Prostate gland (tissue), 2 donors: ENCODE measurements around the gene PHKG2. TPM values are rescaled to one million over a fixed set of nuclear protein-coding genes. Genes with fewer than 3 reads are reported as not detected.

Source experiments
- DNase-seq: peaks from one replicate; pipeline ENCODE4 v3.0.0-alpha.2; 2019; ENCODE audit warnings: low spot score
- H3K27ac ChIP-seq, 2 donors: fragments of 200-600 bp; sonication (generic); 2 replicates each; pipeline ENCODE4 v1.5.1; 2017 to 2019
- H3K27me3 ChIP-seq: fragments of 200-600 bp; sonication (generic); replicated peaks from 2 replicates; pipeline ENCODE4 v1.5.1; 2019; ENCODE audit not compliant: insufficient read depth
- H3K36me3 ChIP-seq, 2 donors: fragments of 200-600 bp; sonication (generic); 1 replicate in 1 of 2; 2 replicates in 1 of 2; pipeline versions ENCODE4 v1.5.1 to v1.8.1; 2017 to 2019
- H3K4me1 ChIP-seq: fragments of 200-600 bp; sonication (generic); replicated peaks from 2 replicates; pipeline ENCODE4 v1.5.1; 2019
- H3K4me3 ChIP-seq, 2 donors: fragments of 200-600 bp; sonication (generic); 2 replicates each; pipeline ENCODE4 v1.5.1; 2017 to 2019
- H3K9me3 ChIP-seq: fragments of 200-600 bp; sonication (generic); 2 replicates; pipeline ENCODE4 v1.5.1; 2017
- CTCF ChIP-seq, 4 experiments: fragments of 200-600 bp in 2 of 4; fragments of 450-650 bp in 2 of 4; sonication (generic) in 2 of 4; IDR thresholded peaks; 1 replicate in 3 of 4; 2 replicates in 1 of 4; pipeline ENCODE4 v1.5.1; 2016 to 2019; ENCODE audit warnings: antibody characterized with exemption in 4 of 4, mild to moderate bottlenecking in 2 of 4, moderate library complexity in 2 of 4
- POLR2A ChIP-seq: fragments of 450-650 bp; IDR thresholded peaks from one replicate; pipeline ENCODE4 v1.6.1; 2016; ENCODE audit warnings: antibody characterized with exemption, mild to moderate bottlenecking
- POLR2AphosphoS5 ChIP-seq: sonication (generic); formaldehyde crosslinking; IDR thresholded peaks from one replicate; pipeline ENCODE4 v1.6.1; 2017; ENCODE audit warnings: antibody characterized with exemption
- WGBS: methylation state at CpG from one replicate; pipeline ENCODE4 v1.1.5; 2018; 5-methylcytosine and 5-hydroxymethylcytosine counted together
- intact Hi-C: fragments of 100-400 bp; cut with DNase I; formaldehyde crosslinking; loops from one replicate; pipeline ENCODE4 v1.14.2; 2022
- total RNA-seq, 2 donors: library from RNA; depleted of rRNA; stranded (reverse); fragments of >200 nt; gene quantifications; one replicate each; pipeline ENCODE4 v1.1.0, GENCODE V29; 2016

Gene PHKG2
- total RNA-seq, 2 donors from 2014 or later: 37.2 to 45.2 TPM

GRCh38 chr16:30785126-30786106 lies 37.2 kb downstream of the PHKG2 start:
- TF ChIP-seq POLR2A: no peak
- TF ChIP-seq POLR2AphosphoS5: no peak
- TF ChIP-seq CTCF (IDR thresholded peaks at IDR 0.05): no peak
- intact Hi-C loops: loop anchor here (5.0 kb wide), 1 partner anchor 102 kb away; no protein-coding TSS in a partner anchor
- Histone ChIP-seq H3K27me3 (no peaks in the 10 kb centered on the region), H3K4me3 (no peak overlapping the region), H3K36me3 (peaks cover 0 to 14% of the 10 kb centered on the region in 2 donors), H3K9me3 (no peaks in the 10 kb centered on the region), H3K4me1 (no peaks in the 10 kb centered on the region), H3K27ac (peak overlapping the region in 1 of 2 donors; percentile 79)
- WGBS: 73% methylated on average over 7 of the region's 7 CpGs
- DNase-seq: no peak

GRCh38 chr16:30786115-30786935 lies 38.1 kb downstream of the PHKG2 start:
- no peaks in the 10 kb centered on the region for H3K4me1 ChIP-seq
- no peak for DNase-seq

GRCh38 chr16:30786936-30787612 lies 38.8 kb downstream of the PHKG2 start, which contains the start of gene ZNF629:
TSS of gene ZNF629 (minus strand) at chr16:30787205. CDS start at chr16:30784482, 2,723 bp downstream.
- Histone ChIP-seq H3K9me3 (no peaks in the 10 kb centered on the region), H3K4me1 (no peaks in the 10 kb centered on the region), H3K36me3 (peaks cover 0 to 14% of the 10 kb centered on the region in 2 donors), H3K27me3 (no peaks in the 10 kb centered on the region), H3K4me3 (peak within 1 kb of the TSS; percentile 67 to 86), H3K27ac (peak within 1 kb of the TSS; percentile 79 to 80)
- TF ChIP-seq POLR2A: no peak
- peak; percentile 69 for TF ChIP-seq POLR2AphosphoS5
- peak in 1 of 4 experiments; percentile 20 for TF ChIP-seq CTCF (IDR thresholded peaks at IDR 0.05)
- intact Hi-C loops: loop anchor here (1.0 to 5.0 kb wide), 2 partner anchors 18 to 100 kb away; no protein-coding TSS in a partner anchor
- peak; percentile 55 for DNase-seq
- under 1% methylated on average over 25 of the region's 37 CpGs for WGBS

More at GRCh38 chr16:30786115-30786935, 38.1 kb downstream of the PHKG2 start:
- intact Hi-C loops: loop anchor here (5.0 kb wide), 1 partner anchor 101 kb away; no protein-coding TSS in a partner anchor
- 7% methylated on average over 31 of the region's 57 CpGs for WGBS
- H3K27me3 ChIP-seq: no peaks in the 10 kb centered on the region
- peak overlapping the region; percentile 67 to 86 for H3K4me3 ChIP-seq
- H3K9me3 ChIP-seq: no peaks in the 10 kb centered on the region
- H3K36me3 ChIP-seq: peaks cover 0 to 14% of the 10 kb centered on the region in 2 donors
- TF ChIP-seq POLR2A: no peak
- TF ChIP-seq POLR2AphosphoS5: no peak
- TF ChIP-seq CTCF (IDR thresholded peaks at IDR 0.05): no peak
- H3K27ac ChIP-seq: peak overlapping the region; percentile 79 to 80

- Histone ChIP-seq H3K36me3 (peaks cover 0 to 7% of the 10 kb centered on the region in 2 donors), H3K9me3 (no peaks in the 10 kb centered on the region), H3K4me1 (no peaks in the 10 kb centered on the region), H3K27me3 (no peaks in the 10 kb centered on the region), H3K27ac (peak overlapping the region; percentile 79 to 80), H3K4me3 (peak overlapping the region; percentile 67 to 86)
- 37% methylated on average over 11 of the region's 11 CpGs for WGBS
- TF ChIP-seq POLR2AphosphoS5 (no peak), POLR2A (no peak), CTCF (IDR thresholded peaks at IDR 0.05) (no peak)
- intact Hi-C loops: loop anchor here (1.0 to 5.0 kb wide), 2 partner anchors 18 to 100 kb away; no protein-coding TSS in a partner anchor
- DNase-seq: no peak
These were observed 39.6 kb downstream of the PHKG2 start for GRCh38 chr16:30787613-30788378.
